HG02759 (cell line): ENCODE data around the gene UMOD.

Source experiments
- ATAC-seq: cut with Tn5 transposase; IDR thresholded peaks from one replicate; pipeline ENCODE4 v1.9.1; 2021; ENCODE audit warnings: mild to moderate bottlenecking, moderate library complexity; ENCODE audit not compliant: unreplicated experiment

Gene UMOD

GRCh38 chr16:20306401-20306800, 46.1 kb downstream of the UMOD start:
- no peak for ATAC-seq

- no peak for ATAC-seq
Measured at GRCh38 chr16:20303012-20303411, 49.5 kb downstream of the UMOD start.

GRCh38 chr16:20302389-20302788, 50.1 kb downstream of the UMOD start:
- ATAC-seq: no peak

- no peak for ATAC-seq
Measured at GRCh38 chr16:20301840-20302239, 50.7 kb downstream of the UMOD start.

- ATAC-seq: no peak
Measured at GRCh38 chr16:20300312-20301097, 52.0 kb downstream of the UMOD start.

GRCh38 chr16:20298452-20298851, 54.1 kb downstream of the UMOD start:
- no peak for ATAC-seq

GRCh38 chr16:20291208-20292206, 61.0 kb downstream of the UMOD start:
- ATAC-seq: no peak

- ATAC-seq: no peak
Measured at GRCh38 chr16:20289571-20289970, 62.9 kb downstream of the UMOD start.

GRCh38 chr16:20285993-20286499, 66.5 kb downstream of the UMOD start:
- no peak for ATAC-seq
